Calu3 (cell line): Measurements from ENCODE around the gene KCNMB2. TPM values are rescaled to one million over a fixed set of nuclear protein-coding genes. Genes with fewer than 3 reads are reported as not detected.

Source experiments
- BruUV-seq: library from RNA; stranded (reverse); fragments of 400-500 nt; replicated peaks from 2 replicates; lab custom pipeline; 2021; lab: Mats Ljungman, UMichigan
- CTCF ChIA-PET: fragments of 300-600 bp; sonication (Branson Sonifier 250); formaldehyde crosslinking; loops from one replicate; lab custom pipeline; 2022; ENCODE audit warnings: antibody characterized with exemption; lab: Charles Lee
- DNase-seq: peaks from one replicate; pipeline ENCODE4 v3.0.0; 2022
- H3K27ac Mint-ChIP-seq: one replicate; pipeline ENCODE4 v1.8.0; 2022; ENCODE audit warnings: mixed read lengths; ENCODE audit not compliant: unreplicated experiment
- H3K27me3 Mint-ChIP-seq: one replicate; pipeline ENCODE4 v1.8.0; 2022; ENCODE audit warnings: mixed read lengths; ENCODE audit not compliant: unreplicated experiment
- H3K36me3 Mint-ChIP-seq: one replicate; pipeline ENCODE4 v1.8.0; 2022; ENCODE audit warnings: mild to moderate bottlenecking, moderate library complexity, mixed read lengths; ENCODE audit not compliant: insufficient read depth, unreplicated experiment
- H3K4me1 Mint-ChIP-seq: one replicate; pipeline ENCODE4 v1.8.0; 2022; ENCODE audit warnings: mild to moderate bottlenecking, low read depth, mixed read lengths; ENCODE audit not compliant: unreplicated experiment
- H3K4me3 Mint-ChIP-seq: one replicate; pipeline ENCODE4 v1.8.0; 2022; ENCODE audit warnings: mild to moderate bottlenecking, low read depth, moderate library complexity, mixed read lengths; ENCODE audit not compliant: unreplicated experiment
- H3K9me3 Mint-ChIP-seq: one replicate; pipeline ENCODE4 v1.8.0; 2022; ENCODE audit warnings: low read depth, mixed read lengths; ENCODE audit not compliant: unreplicated experiment
- CTCF ChIP-seq: fragments of 200-600 bp; IDR thresholded peaks from one replicate; pipeline ENCODE4 v1.8.0; 2022; ENCODE audit warnings: antibody characterized with exemption; ENCODE audit not compliant: unreplicated experiment
- intact Hi-C: fragments of 100-400 bp; cut with micrococcal nuclease; formaldehyde crosslinking; loops from one replicate; pipeline ENCODE4 v1.10.0; 2022; ENCODE audit not compliant: unreplicated experiment
- total RNA-seq: library from RNA; stranded (reverse); gene quantifications from 2 replicates; pipeline ENCODE4 v1.2.3, GENCODE V29; 2022

KCNMB2 gene
- total RNA-seq, 1 experiment from 2014 or later = not detected

GRCh38 chr3:178833695-178834094 lies 297.5 kb downstream of the KCNMB2 start:
- Mint-ChIP-seq H3K36me3 (no peaks in the 10 kb centered on the region), H3K4me1 (no peaks in the 10 kb centered on the region), H3K27ac (no peak overlapping the region), H3K9me3 (peaks cover 13% of the 10 kb centered on the region), H3K27me3 (no peaks in the 10 kb centered on the region), H3K4me3 (no peak overlapping the region)
- CTCF ChIA-PET = no interaction called here
- intact Hi-C loops = no loop called here
- no peak for DNase-seq
- no TSS peak for BruUV-seq
- TF ChIP-seq CTCF = no peak

GRCh38 chr3:178835033-178835432 lies 298.8 kb downstream of the KCNMB2 start:
- H3K27ac Mint-ChIP-seq = no peak overlapping the region

GRCh38 chr3:178837512-178837911 lies 301.3 kb downstream of the KCNMB2 start:
- H3K4me1 Mint-ChIP-seq = no peaks in the 10 kb centered on the region
- peaks cover 19% of the 10 kb centered on the region for H3K9me3 Mint-ChIP-seq
- H3K4me3 Mint-ChIP-seq = no peak overlapping the region
- intact Hi-C loops = no loop called here
- no peak for TF ChIP-seq CTCF
- no peaks in the 10 kb centered on the region for H3K27me3 Mint-ChIP-seq
- no peak for DNase-seq
- H3K36me3 Mint-ChIP-seq = no peaks in the 10 kb centered on the region
- CTCF ChIA-PET = no interaction called here
- H3K27ac Mint-ChIP-seq = no peak overlapping the region
- no TSS peak for BruUV-seq

More at GRCh38 chr3:178835033-178835432, 298.8 kb downstream of the KCNMB2 start:
- no peak for TF ChIP-seq CTCF
- Mint-ChIP-seq H3K36me3 (no peaks in the 10 kb centered on the region), H3K27me3 (no peaks in the 10 kb centered on the region), H3K4me3 (no peak overlapping the region), H3K9me3 (peaks cover 16% of the 10 kb centered on the region), H3K4me1 (no peaks in the 10 kb centered on the region)
- DNase-seq = no peak
- CTCF ChIA-PET = no interaction called here
- intact Hi-C loops = no loop called here
- no TSS peak for BruUV-seq

- H3K27me3 Mint-ChIP-seq = no peaks in the 10 kb centered on the region
Measured at GRCh38 chr3:178840586-178840985, 304.4 kb downstream of the KCNMB2 start.

More at GRCh38 chr3:178840586-178840985, 304.4 kb downstream of the KCNMB2 start:
- no peak overlapping the region for H3K27ac Mint-ChIP-seq
- H3K9me3 Mint-ChIP-seq = peaks cover 19% of the 10 kb centered on the region
- no peak for TF ChIP-seq CTCF
- intact Hi-C loops = no loop called here
- no peak for DNase-seq
- CTCF ChIA-PET = no interaction called here
- no peak overlapping the region for H3K4me3 Mint-ChIP-seq
- no peaks in the 10 kb centered on the region for H3K4me1 Mint-ChIP-seq
- BruUV-seq = no TSS peak
- H3K36me3 Mint-ChIP-seq = no peaks in the 10 kb centered on the region
